HepG2 (cell line): ENCODE results near the gene PSMB3. TPM values are rescaled to one million over a fixed set of nuclear protein-coding genes. Genes with fewer than 3 reads are reported as not detected.

Source experiments
- BATF2 ChIP-seq: sonication (generic); formaldehyde crosslinking; IDR thresholded peaks from 2 replicates; pipeline ENCODE4 v1.8.0; 2022; ENCODE audit warnings: mild to moderate bottlenecking, missing genetic modification reagents, moderate library complexity
- CHD2 ChIP-seq: IDR thresholded peaks from 2 replicates; pipeline ENCODE4 v1.6.1; 2011; ENCODE audit warnings: low read depth, low read length, improper control_type of control experiment
- E2F5 ChIP-seq: sonication (generic); formaldehyde crosslinking; conservative IDR thresholded peaks from 2 replicates; pipeline ENCODE4 v1.4.0; 2020; ENCODE audit warnings: missing genetic modification reagents
- ETV6 ChIP-seq: sonication (generic); formaldehyde crosslinking; conservative IDR thresholded peaks from 2 replicates; pipeline ENCODE4 v1.4.0; 2020; ENCODE audit warnings: missing genetic modification reagents
- HNRNPLL ChIP-seq: fragments of 200-400 bp; formaldehyde crosslinking; IDR thresholded peaks from 2 replicates; pipeline ENCODE4 v1.6.1; 2017; ENCODE audit warnings: mild to moderate bottlenecking, low read depth, low read length; ENCODE audit not compliant: poor library complexity, severe bottlenecking
- RNF2 ChIP-seq: fragments of 450-650 bp; conservative IDR thresholded peaks from 2 replicates; pipeline ENCODE4 v1.6.1; 2016; ENCODE audit warnings: low read depth
- SMYD3 ChIP-seq: sonication (generic); formaldehyde crosslinking; IDR thresholded peaks from 2 replicates; pipeline ENCODE4 v1.8.1; 2023; ENCODE audit warnings: mild to moderate bottlenecking, missing genetic modification reagents
- TEAD2 ChIP-seq: sonication (generic); formaldehyde crosslinking; IDR thresholded peaks from 2 replicates; pipeline ENCODE4 v1.9.0; 2021; ENCODE audit warnings: missing genetic modification reagents
- TERF1 ChIP-seq: sonication (generic); formaldehyde crosslinking; IDR thresholded peaks from 2 replicates; pipeline ENCODE4 v1.8.0; 2022; ENCODE audit warnings: mild to moderate bottlenecking, missing genetic modification reagents, moderate library complexity
- TOE1 ChIP-seq: sonication (generic); formaldehyde crosslinking; IDR thresholded peaks from 2 replicates; pipeline ENCODE4 v1.4.0; 2020; ENCODE audit warnings: mild to moderate bottlenecking, missing genetic modification reagents
- XBP1 ChIP-seq: sonication (generic); formaldehyde crosslinking; IDR thresholded peaks from 2 replicates; pipeline ENCODE4 v1.5.0; 2020; ENCODE audit warnings: missing genetic modification reagents
- ZBTB26 ChIP-seq: IDR thresholded peaks from 2 replicates; pipeline ENCODE4 v1.6.1; 2016; ENCODE audit warnings: missing compliant biosample characterization, missing genetic modification reagents, borderline replicate concordance
- ZFP36 ChIP-seq: fragments of 150-350 bp; IDR thresholded peaks from 2 replicates; pipeline ENCODE4 v1.6.1; 2018; ENCODE audit warnings: borderline replicate concordance, low read length, low read depth; ENCODE audit not compliant: partially characterized antibody
- ZNF142 ChIP-seq: sonication (generic); formaldehyde crosslinking; IDR thresholded peaks from 2 replicates; pipeline ENCODE4 v1.4.0; 2020; ENCODE audit warnings: missing genetic modification reagents
- ZNF180 ChIP-seq: sonication (generic); formaldehyde crosslinking; IDR thresholded peaks from 2 replicates; pipeline ENCODE4 v1.4.0; 2020; ENCODE audit warnings: low read depth, missing genetic modification reagents, borderline replicate concordance
- ZNF329 ChIP-seq: sonication (generic); formaldehyde crosslinking; IDR thresholded peaks from 2 replicates; pipeline ENCODE4 v1.9.0; 2021; ENCODE audit warnings: low read depth, mild to moderate bottlenecking, missing genetic modification reagents
- ZNF670 ChIP-seq: sonication (generic); formaldehyde crosslinking; IDR thresholded peaks from 2 replicates; pipeline ENCODE4 v1.8.0; 2022; ENCODE audit warnings: mild to moderate bottlenecking, missing genetic modification reagents, borderline replicate concordance
- ZNF674 ChIP-seq: sonication (generic); formaldehyde crosslinking; IDR thresholded peaks from 2 replicates; pipeline ENCODE4 v1.5.0; 2020; ENCODE audit warnings: low read depth, mild to moderate bottlenecking, missing genetic modification reagents
- polyA plus RNA-seq, 8 experiments: library from polyadenylated mRNA; depleted of rRNA in 3 of 8; stranded (reverse) in 7 of 8; unstranded in 1 of 8; fragments of >200 nt; fragmentation: Illumina TruSeq in 4 of 8; extraction: Trizol in 4 of 8; gene quantifications; 2 replicates each; pipeline versions ENCODE4 v1.2.1 to v1.2.3, GENCODE V29; 2011 to 2016; ENCODE audit warnings: low read depth in 4 of 8, missing spikeins in 1 of 8, mixed read lengths in 1 of 8; ENCODE audit not compliant: insufficient read depth in 1 of 8
- total RNA-seq, 5 experiments: library from RNA; depleted of rRNA; stranded (reverse); fragments of >200 nt; fragmentation: Illumina TruSeq; extraction: Trizol; gene quantifications; 2 replicates each; pipeline ENCODE4 v1.2.3, GENCODE V29; 2016; ENCODE audit warnings: low read depth in 1 of 5

The PSMB3 gene
- total and polyA plus RNA-seq, 2 of the 13 experiments (the other 11 are each of a cell fraction or from before 2014, with no cell fraction given) = 366 to 517 TPM

GRCh38 chr17:38704606-38705522, 47.7 kb upstream of the PSMB3 start, which contains the start of gene MLLT6 (continued):
- TF ChIP-seq E2F5 (CRISPR knock-in tag) (0 out of 2 replicates have a peak, but pooled peaks have one; percentile 21), TERF1 (CRISPR knock-in tag) (peak; percentile 46; the same call in 1 of the 2 replicates), ZNF674 (no peak), XBP1 (CRISPR knock-in tag) (0 out of 2 replicates have a peak, but pooled peaks have one; percentile 3), ZFP36 (no peak), TEAD2 (no peak), ZBTB26 (CRISPR knock-in tag) (no peak), ETV6 (CRISPR knock-in tag) (0 out of 2 replicates have a peak, but pooled peaks have one; percentile 51), ZNF180 (CRISPR knock-in tag) (peak; percentile 85; the same call in 1 of the 2 replicates), CHD2 (no peak), BATF2 (CRISPR knock-in tag) (no peak), HNRNPLL (peak; percentile 43), ZNF670 (CRISPR knock-in tag) (no peak; the same call in 1 of the 2 replicates), TOE1 (CRISPR knock-in tag) (no peak), RNF2 (no peak), ZNF329 (no peak), ZNF142 (peak; percentile 100), SMYD3 (CRISPR knock-in tag) (peak; percentile 76; the same call in 1 of the 2 replicates)
